ENCODE measurements around the gene IMMP2L. TPM values are rescaled to one million over a fixed set of nuclear protein-coding genes. Genes with fewer than 3 reads are reported as not detected.

Gene IMMP2L
- total RNA-seq, 4 donors from 2014 or later = 23.8 to 30.0 (median 27.7) TPM

DNA sequence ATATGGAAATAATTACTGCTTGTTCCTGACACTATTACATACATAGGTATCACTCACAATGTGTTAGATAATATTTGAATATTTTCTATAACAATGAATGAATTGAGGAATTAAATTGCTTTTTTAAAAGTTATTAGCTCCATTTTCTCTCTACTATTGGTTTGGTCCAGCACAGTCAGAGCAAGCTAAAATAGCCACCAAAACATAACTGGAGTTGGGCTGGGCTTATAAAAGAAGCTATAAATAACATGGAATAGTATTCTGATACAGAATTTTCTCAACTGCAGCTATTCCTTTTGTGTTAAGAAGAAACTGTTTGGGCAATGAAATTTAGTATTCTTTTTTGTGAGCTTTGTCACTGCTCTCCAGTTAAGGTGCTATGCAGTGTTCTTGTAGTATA, 614.0 kb downstream of the IMMP2L start:
- Histone ChIP-seq H3K27me3 (no peaks in the 10 kb centered on the region), H3K36me3 (no peaks in the 10 kb centered on the region), H3K4me3 (replicated peaks in 1 of 3) (no peak overlapping the region), H3K27ac (no peak overlapping the region), H3K9me3 (no peaks in the 10 kb centered on the region), H3K4me1 (no peaks in the 10 kb centered on the region)
- intact Hi-C loops (cut with DNase I) = no loop called here
- DNase-seq = no peak
- TF ChIP-seq CTCF (IDR thresholded peaks at IDR 0.05) = no peak
- no peak for TF ChIP-seq POLR2A (IDR thresholded peaks at IDR 0.05)

GRCh38 chr7:110947408-110947807, 614.9 kb downstream of the IMMP2L start:
- no peak for DNase-seq
- intact Hi-C loops (cut with DNase I) = no loop called here
- Histone ChIP-seq H3K9me3 (no peaks in the 10 kb centered on the region), H3K4me1 (no peaks in the 10 kb centered on the region), H3K4me3 (replicated peaks in 1 of 3) (no peak overlapping the region), H3K27ac (no peak overlapping the region), H3K27me3 (no peaks in the 10 kb centered on the region), H3K36me3 (no peaks in the 10 kb centered on the region)
- TF ChIP-seq CTCF (IDR thresholded peaks at IDR 0.05) (no peak), POLR2A (IDR thresholded peaks at IDR 0.05) (no peak)
- 95% methylated on average over 3 of the region's 3 CpGs for WGBS, 2 donors

GRCh38 chr7:110944966-110945644, 617.2 kb downstream of the IMMP2L start:
- DNase-seq = no peak
- WGBS, 2 donors = 84 to 87% methylated on average over 9 of the region's 9 CpGs
- H3K4me1 ChIP-seq = no peaks in the 10 kb centered on the region
- no peaks in the 10 kb centered on the region for H3K9me3 ChIP-seq
- intact Hi-C loops (cut with DNase I) = no loop called here
- no peaks in the 10 kb centered on the region for H3K27me3 ChIP-seq
- H3K27ac ChIP-seq = no peak overlapping the region
- TF ChIP-seq POLR2A (IDR thresholded peaks at IDR 0.05) (no peak), CTCF (IDR thresholded peaks at IDR 0.05) (no peak)
- no peaks in the 10 kb centered on the region for H3K36me3 ChIP-seq
- H3K4me3 ChIP-seq (replicated peaks in 1 of 3) = no peak overlapping the region

DNA sequence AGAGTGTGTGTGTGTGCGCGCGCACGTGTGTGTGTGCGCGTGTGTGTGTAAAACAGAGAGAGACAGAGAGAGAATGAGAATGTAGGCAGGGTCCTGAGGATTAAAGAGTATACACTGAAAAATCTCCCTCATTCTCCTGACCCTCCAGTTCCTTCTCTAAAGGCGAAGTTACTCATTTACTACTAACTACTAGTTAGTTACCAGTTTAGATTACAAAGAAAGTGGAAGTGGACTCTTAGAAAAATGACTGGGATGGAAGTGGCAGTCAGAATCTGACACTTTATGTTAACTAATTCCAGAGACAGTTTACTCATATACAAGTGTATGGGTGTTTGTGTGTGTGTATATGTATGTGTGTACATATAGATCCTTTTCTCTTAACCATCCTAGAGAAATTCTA, 617.8 kb downstream of the IMMP2L start:
- no peak for DNase-seq
- WGBS, 2 donors = 91 to 98% methylated on average over 7 of the region's 7 CpGs
- intact Hi-C loops (cut with DNase I) = no loop called here
- H3K27me3 ChIP-seq = no peaks in the 10 kb centered on the region
- H3K4me1 ChIP-seq = no peaks in the 10 kb centered on the region
- no peak overlapping the region for H3K4me3 ChIP-seq (replicated peaks in 1 of 3)
- H3K9me3 ChIP-seq = no peaks in the 10 kb centered on the region
- H3K27ac ChIP-seq = no peak overlapping the region
- H3K36me3 ChIP-seq = no peaks in the 10 kb centered on the region
- TF ChIP-seq CTCF (IDR thresholded peaks at IDR 0.05) (no peak), POLR2A (IDR thresholded peaks at IDR 0.05) (no peak)

- no peak overlapping the region for H3K27ac ChIP-seq
- no peaks in the 10 kb centered on the region for H3K36me3 ChIP-seq
- 65 to 68% methylated on average over 4 of the region's 4 CpGs for WGBS, 2 donors
- DNase-seq = no peak
- H3K4me1 ChIP-seq = no peaks in the 10 kb centered on the region
- no peak overlapping the region for H3K4me3 ChIP-seq (replicated peaks in 1 of 3)
- H3K27me3 ChIP-seq = no peaks in the 10 kb centered on the region
- intact Hi-C loops (cut with DNase I) = no loop called here
- no peaks in the 10 kb centered on the region for H3K9me3 ChIP-seq
- TF ChIP-seq POLR2A (IDR thresholded peaks at IDR 0.05) (no peak), CTCF (IDR thresholded peaks at IDR 0.05) (no peak)
Measured at GRCh38 chr7:110943701-110944345, 618.5 kb downstream of the IMMP2L start.

Data from thyroid gland (tissue), 4 donors.